GM21367 (cell line): ENCODE data around the gene STC2.

Source experiments
- ATAC-seq: cut with Tn5 transposase; IDR thresholded peaks from one replicate; pipeline ENCODE4 v1.9.1; 2021; ENCODE audit not compliant: unreplicated experiment

STC2 gene

DNA sequence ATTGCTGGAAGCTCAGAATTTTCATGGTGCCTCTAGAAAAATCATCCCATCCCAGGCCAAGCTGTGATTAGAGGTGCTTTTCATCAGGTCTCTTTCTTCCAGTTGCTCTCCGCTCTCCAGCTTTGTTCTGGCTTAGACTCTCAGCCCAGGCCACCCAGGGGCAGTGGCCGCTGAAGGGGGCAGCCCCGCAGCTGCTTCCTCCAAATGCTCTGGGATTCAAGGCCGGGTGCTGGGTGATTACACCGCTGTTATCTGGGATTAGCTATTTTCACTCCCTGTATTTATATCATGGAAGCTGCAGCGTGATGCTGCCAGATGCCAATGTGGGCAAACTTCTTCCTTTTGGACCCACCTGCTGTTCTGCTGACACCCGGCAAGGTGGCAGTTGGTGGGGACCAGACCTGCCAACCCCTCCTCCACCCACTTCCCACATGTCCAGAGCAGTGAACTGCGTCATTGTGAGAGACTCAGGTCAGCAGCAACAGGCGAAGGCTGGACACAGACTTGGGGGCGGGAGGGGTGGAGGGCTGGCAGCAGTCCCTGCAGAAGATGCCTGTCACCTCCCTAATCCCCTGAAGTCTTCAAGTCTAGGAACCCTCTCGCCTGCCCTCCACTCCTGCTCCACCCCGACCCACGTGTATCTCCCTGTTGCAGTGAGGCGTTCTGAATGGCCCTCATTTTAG, 59.3 kb downstream of the STC2 start:
- no peak for ATAC-seq

DNA sequence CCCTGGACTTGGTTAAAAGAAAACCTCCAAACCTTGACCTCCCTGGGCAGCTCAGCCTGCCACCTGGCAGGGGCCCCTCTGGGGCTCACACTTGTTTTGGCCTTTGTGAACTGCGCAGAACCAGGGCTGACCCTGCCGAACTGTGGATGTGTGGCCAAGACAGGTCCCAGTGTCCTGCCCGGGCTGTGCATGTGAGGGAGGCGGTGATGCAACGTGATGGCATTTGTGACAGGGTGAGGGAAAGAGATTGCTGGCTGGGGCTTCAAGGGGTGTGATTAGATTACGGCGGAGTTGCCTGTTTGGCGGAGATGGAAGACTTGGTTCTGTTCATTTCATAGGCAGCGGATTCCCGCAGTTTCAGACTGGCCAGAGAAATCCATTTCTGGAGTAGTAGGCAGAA, 62.8 kb downstream of the STC2 start:
- ATAC-seq: no peak
